CD4-positive, alpha-beta T cell treated with Interleukin-6 for 4 hours (primary cell): ENCODE data around the gene SVIP.

ENCODE experiments used
- DNase-seq: peaks from one replicate; pipeline ENCODE4 v3.0.0-alpha.2; 2020; ENCODE audit warnings: mixed read lengths

SVIP gene

DNA sequence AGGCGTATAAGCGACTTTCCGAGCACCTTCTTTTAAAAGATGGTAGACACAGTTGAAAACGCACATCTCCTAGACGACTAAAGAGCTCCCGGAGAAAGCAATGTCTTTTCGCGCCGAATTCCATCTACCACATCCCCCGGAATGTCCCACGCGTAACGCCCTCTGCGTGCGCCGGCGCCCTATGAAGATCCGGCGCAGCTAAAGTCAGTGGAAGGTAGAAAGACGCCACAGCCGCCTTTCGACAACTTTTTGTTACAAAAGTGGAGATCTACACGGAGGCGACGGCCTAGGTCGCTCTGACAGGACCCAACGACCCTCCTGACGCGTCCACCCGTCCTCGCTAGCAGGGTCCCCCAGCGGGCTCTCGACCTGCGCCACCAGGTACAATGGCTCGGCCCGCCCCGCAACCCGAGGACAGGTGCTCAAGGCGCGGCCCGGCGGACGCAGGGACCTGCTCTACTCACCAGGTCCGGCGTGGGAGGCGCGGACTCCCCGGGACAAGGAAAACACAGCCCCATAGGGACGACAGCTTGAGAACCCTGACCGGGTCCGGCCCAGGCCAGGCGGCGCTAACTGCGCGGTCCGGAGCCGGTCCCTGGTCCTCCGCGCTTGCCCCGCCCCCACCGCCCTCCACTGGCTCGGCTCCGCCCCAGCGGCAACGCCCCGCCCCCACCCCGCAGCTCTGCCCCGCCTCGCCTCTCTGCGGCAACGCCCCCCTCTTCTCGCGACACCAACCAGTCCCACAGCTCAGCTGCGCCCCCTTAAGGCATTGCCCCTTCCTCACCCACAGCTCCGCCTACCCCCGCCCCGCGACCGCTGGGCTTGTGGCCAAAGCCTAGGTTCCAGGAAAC is at the start of gene SVIP:
Gene SVIP, minus strand, starts transcription at position 571 of the 851 bp plus-strand sequence. Its CDS starts 53 bp downstream, at position 518.
- peak; percentile 96 for DNase-seq

DNA sequence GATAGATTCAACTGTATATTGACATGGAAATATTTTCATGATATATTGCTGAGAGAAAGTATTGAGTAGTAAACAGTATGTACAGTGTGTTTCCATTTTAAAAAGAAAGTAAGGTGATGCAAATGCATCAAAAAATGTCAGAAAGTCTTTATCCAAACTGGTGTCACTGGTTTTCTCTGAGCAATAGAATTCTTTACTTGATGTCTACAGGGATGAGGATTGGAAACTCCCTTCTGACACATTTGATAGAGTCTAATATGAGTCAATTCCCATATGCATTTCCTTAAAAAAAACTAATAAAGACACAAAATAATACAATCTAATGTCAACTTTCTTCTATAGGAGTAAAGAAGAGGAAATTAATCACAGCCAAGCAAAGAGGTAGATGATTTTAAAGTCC is 49.0 kb upstream of the SVIP start:
- no peak for DNase-seq

DNA sequence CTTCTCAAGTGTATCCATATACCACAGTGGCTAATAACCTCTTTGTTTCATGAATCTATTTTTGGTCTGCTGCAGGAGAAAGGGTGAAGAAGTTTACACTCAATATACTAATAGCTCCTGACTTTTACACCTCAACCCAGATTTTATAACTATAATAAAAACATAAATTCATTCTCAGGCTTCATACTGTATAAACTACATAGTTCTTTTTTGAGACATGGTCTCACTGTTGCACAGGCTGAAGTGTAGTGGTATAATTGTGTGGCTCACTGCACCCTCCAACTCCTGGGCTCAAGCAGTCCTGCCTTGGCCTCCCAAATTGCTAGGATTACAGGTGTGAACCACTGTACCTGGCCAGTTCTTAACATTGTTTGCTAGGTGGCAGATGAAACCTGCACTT is 48.4 kb upstream of the SVIP start:
- no peak for DNase-seq

DNA sequence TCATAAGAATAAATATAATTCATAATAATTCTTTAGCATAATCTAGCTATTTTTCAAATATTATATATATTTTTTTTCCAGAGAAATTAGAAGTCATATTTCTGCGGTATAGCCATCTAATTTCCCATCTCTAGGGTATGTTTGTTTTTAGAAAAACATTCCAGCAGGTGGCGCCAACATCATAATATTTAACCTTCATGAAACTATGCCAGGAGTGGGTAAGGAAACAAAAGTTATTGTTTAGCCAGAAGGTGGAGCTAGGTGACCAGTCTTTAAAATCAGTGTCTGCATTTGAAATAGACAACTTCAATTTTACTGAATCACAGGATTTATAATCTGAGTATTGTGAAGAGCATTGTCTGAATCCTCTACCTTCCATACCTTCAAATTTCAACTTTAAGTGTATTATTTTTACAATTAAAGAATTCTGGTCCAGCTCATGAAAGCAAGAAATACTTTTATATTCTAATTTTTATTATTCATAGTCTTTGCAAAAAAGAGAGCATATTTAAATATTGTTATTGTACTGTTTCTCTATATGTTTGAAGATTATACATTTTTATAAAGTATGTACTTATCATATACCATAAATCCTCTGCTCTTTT is 46.4 kb upstream of the SVIP start:
- peak; percentile 73 for DNase-seq

- DNase-seq: no peak
Observed at GRCh38 chr11:22869325-22869724, 39.7 kb upstream of the SVIP start.

DNA sequence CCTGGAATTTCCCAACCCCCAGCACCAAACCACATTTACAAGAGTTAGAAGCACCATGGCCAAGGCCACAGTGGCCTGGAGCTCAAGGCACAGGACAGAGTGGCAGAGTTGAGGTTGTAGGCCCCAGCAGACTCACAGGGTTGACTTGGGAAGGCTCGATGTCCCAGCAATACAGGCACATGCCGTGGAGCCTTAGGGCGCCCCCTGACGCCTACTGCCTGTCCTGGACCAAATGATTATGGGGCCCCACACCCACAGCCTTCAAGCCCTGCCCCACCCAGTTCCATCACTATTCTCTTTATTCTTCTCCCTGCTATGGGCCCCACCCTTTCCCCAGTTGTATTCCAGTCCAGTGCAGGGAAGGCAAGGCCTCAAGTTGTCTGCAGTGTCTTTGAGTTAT is 30.6 kb upstream of the SVIP start, which contains the start of gene CCDC179:
Gene CCDC179, minus strand, starts transcription at position 234 of the 400 bp plus-strand sequence. Its CDS starts 53 bp downstream, at position 181.
- no peak for DNase-seq

GRCh38 chr11:22859756-22860155 is 30.2 kb upstream of the SVIP start:
- no peak for DNase-seq

- no peak for DNase-seq
Observed at GRCh38 chr11:22851477-22851876, 21.9 kb upstream of the SVIP start.

DNA sequence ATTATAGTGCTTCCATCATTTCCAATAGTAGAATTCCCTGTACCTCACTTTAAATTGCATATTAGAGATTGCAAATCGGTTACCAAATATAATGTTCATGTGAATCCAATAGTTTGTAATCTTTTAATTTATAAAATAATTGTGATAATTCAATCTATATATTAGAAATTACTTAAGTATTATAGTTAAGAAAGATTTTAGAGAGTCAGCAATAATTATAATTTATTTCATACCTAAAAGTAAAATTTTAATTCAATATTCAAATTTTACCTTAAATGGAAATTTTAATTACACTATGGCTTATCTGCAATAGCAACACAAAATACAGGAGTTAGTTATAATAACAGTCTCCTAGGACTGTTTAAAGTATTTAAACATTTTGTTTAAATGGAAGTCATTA is 17.1 kb upstream of the SVIP start:
- no peak for DNase-seq

DNA sequence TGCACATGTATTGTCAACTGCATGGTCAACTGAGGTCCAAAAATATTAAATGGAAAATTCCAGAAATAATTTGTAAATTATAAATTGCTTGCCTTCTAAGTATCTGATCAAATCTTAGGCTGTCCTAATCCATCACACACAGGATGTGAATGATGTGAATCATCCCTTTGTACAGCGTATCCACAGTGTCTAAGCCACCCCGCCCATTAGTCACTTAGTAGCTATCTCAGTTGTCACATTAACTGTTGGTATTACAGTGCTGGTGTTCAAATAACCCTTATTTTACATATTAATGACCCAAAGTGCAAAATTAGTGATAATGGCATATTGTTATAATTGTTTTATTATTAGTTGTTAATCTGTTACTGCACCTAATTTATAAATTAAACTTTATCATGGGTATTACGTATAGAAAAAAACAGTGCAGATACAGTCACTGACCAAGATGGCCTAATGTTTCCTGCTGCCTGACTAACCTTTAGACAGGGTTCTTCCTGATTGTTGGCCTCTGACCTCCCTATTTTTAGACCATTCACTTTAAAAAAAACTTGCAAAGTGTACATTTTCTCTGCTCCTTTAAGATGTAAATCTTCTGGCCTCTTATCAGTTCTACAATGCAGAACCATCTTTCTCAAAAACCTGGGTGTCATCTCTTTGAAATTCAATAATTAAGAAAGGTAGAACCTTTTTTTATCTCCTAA is 2.9 kb upstream of the SVIP start:
- DNase-seq: peak; percentile 18

DNA sequence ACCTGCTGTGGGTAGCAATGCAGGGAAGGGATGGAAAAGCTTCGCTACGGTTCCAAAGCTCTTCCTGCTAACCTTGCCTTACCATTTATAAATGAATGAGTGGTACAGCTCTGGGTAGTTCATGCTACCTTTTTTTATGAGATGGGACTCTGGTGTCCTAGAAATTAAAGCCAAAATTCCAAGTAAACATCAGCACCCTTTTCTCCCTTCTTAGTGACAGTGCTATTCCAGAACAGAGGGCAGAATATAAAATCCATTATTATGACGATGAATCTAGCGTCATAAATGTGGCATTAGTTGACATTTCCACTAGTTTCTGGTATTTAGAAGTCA is 447 bp upstream of the SVIP start:
- no peak for DNase-seq

- DNase-seq: no peak
Observed at GRCh38 chr11:22828373-22828772, 1.2 kb downstream of the SVIP start.

GRCh38 chr11:22822203-22822602 is 7.4 kb downstream of the SVIP start:
- no peak for DNase-seq

- no peak for DNase-seq
Observed at GRCh38 chr11:22809893-22810292, 19.7 kb downstream of the SVIP start.

GRCh38 chr11:22808571-22809197 is 20.9 kb downstream of the SVIP start:
- no peak for DNase-seq

DNA sequence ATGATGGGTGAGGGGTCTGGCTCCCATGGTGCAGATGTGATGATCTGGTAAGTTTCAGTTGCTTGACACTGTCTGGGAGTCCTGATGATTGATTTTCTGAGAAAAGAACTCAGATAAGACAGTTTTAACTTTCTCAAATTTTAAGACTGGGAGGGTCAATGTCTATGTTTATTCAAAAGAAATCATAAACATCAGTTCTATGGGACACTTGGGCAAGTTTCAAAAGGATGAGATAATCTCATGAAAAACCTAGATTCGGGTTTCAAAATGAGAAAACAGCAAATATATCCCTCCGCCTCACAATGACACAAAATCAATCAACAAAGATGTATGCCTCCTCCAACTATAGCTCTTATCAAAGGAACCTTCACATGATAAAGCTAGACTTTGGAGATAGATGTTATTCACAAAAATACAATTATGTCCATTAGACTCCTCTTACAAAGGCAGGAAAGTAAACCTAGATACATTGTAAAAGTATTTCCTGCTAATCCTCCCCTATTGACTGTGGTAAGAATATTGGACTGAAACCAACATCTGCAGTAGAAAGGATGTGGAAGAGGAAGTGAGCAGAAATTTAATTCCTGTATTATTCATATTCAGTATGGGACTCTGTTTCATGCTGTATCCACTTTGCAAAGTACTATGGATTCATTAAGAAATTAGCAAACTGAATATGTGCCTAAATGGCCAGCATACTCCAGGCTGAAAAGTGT is 21.6 kb downstream of the SVIP start:
- DNase-seq: no peak

DNA sequence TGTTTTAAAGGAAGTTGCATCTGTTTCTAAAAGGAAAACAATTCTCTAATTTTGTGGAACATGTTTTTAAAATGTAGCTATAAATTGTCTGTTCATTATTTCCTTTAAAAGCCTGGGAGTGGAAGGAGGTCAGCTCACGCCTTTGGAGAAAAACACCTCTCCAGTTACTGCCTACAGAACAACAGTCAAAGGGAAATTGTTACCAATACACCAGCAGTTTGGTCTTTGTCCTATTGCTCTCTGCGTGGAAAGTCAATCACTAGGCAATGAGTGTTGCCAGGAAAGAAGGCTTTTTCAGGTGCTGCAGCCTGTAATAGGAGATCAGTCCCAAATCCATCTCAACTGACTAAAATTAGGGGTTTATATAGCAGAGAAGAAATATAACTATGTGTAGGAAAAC is 22.2 kb downstream of the SVIP start:
- DNase-seq: no peak

- DNase-seq: no peak
Observed at GRCh38 chr11:22802861-22803260, 26.7 kb downstream of the SVIP start.

GRCh38 chr11:22800482-22800881 is 29.1 kb downstream of the SVIP start:
- DNase-seq: no peak

DNA sequence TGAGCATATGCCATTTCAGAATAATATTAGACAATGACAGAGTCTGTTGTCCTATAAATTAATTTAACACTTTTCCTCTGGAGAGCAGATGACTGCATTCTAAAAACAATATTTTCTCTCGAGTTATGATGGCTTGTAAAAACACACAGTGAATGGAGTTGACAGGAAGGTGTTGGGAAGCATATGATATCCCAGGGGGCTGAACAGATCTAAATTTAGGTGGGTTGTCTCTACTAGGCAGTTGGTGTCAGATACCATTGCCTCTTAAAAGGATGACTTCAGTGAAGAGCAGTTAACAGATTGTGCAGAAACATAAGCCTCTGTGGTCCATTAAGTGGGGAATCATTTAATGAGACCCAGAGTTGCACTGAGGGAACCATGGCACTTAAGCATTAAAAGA is 30.7 kb downstream of the SVIP start:
- no peak for DNase-seq

- DNase-seq: no peak
Observed at GRCh38 chr11:22797047-22797446, 32.6 kb downstream of the SVIP start.

DNA sequence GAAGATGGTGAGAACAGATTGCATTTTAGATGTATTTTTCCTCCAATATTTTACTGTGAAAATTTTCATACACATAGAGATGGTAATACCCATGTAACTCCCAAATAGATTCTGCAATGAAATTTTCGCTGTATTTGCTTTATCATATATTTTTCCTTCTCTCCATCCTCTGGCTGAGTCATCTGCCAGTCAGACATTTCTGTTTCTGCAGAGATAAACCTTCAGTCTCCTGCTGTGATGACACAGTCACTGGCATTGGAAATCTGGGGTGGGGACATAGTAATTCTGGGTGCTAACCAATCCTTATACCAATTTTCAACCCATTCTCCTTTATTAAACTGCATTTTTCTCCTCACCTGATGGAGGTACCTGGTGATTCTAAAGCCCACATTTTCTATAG is 33.7 kb downstream of the SVIP start:
- DNase-seq: no peak

- no peak for DNase-seq
Observed at GRCh38 chr11:22792497-22792896, 37.1 kb downstream of the SVIP start.
